GM23338 (cell line): ENCODE measurements around the gene AAR2. TPM values are rescaled to one million over a fixed set of nuclear protein-coding genes. Genes with fewer than 3 reads are reported as not detected.
A peak's percentile ranks its signal among the peaks of the same experiment; 100 is the strongest.

Experiments used
- ATAC-seq: fragments of 200-7000 bp; cut with Tn5 transposase; 3 replicates; pipeline ENCODE4 v1.9.1; 2020
- DNase-seq: peaks from one replicate; pipeline ENCODE4 v3.0.0-alpha.2; 2015; ENCODE audit warnings: low spot score
- H2AFZ ChIP-seq: fragments of 200-600 bp; sonication (generic); 2 replicates; pipeline ENCODE4 v1.8.0; 2016; ENCODE audit warnings: antibody characterized with exemption, mild to moderate bottlenecking, moderate library complexity
- H3F3A ChIP-seq: fragments of 200-600 bp; sonication (generic); replicated peaks from 2 replicates; pipeline ENCODE4 v1.8.0; 2017; ENCODE audit warnings: antibody characterized with exemption, mixed run types, low read depth
- H3K27ac ChIP-seq: fragments of 200-600 bp; sonication (generic); 2 replicates; pipeline ENCODE4 v1.6.1; 2016; ENCODE audit warnings: low read depth
- H3K27me3 ChIP-seq: fragments of 200-600 bp; sonication (generic); 2 replicates; pipeline ENCODE4 v1.8.0; 2016; ENCODE audit warnings: mild to moderate bottlenecking, mixed run types, moderate library complexity; ENCODE audit not compliant: insufficient read depth
- H3K36me3 ChIP-seq: fragments of 200-600 bp; sonication (generic); 2 replicates; pipeline ENCODE4 v1.8.0; 2016; ENCODE audit warnings: mild to moderate bottlenecking; ENCODE audit not compliant: insufficient read depth
- H3K4me1 ChIP-seq: fragments of 200-600 bp; sonication (generic); 2 replicates; pipeline ENCODE4 v1.8.0; 2016; ENCODE audit warnings: mild to moderate bottlenecking, moderate library complexity; ENCODE audit not compliant: insufficient read depth
- H3K4me2 ChIP-seq: fragments of 200-600 bp; sonication (generic); 2 replicates; pipeline ENCODE4 v1.7.1; 2017; ENCODE audit warnings: mixed run types
- H3K4me3 ChIP-seq: fragments of 200-600 bp; sonication (generic); 2 replicates; pipeline ENCODE4 v1.6.1; 2016; ENCODE audit warnings: mixed run types
- H3K79me2 ChIP-seq: fragments of 200-600 bp; sonication (generic); replicated peaks from 2 replicates; pipeline ENCODE4 v1.8.0; 2017; ENCODE audit warnings: mild to moderate bottlenecking; ENCODE audit not compliant: insufficient read depth
- H3K9me2 ChIP-seq: fragments of 200-600 bp; sonication (generic); 2 replicates; pipeline ENCODE4 v1.8.0; 2017; ENCODE audit not compliant: insufficient read depth
- H4K20me1 ChIP-seq: fragments of 200-600 bp; sonication (generic); replicated peaks from 2 replicates; pipeline ENCODE4 v1.8.0; 2017; ENCODE audit warnings: mild to moderate bottlenecking; ENCODE audit not compliant: insufficient read depth
- H3K27ac Mint-ChIP-seq: 2 replicates; pipeline ENCODE4 v1.8.0; 2020; ENCODE audit warnings: inconsistent platforms, mild to moderate bottlenecking, moderate library complexity, mixed read lengths
- H3K27me3 Mint-ChIP-seq: 3 replicates; pipeline ENCODE4 v1.8.0; 2022; ENCODE audit warnings: low read depth, mild to moderate bottlenecking, moderate library complexity, mixed read lengths, inconsistent platforms; ENCODE audit not compliant: insufficient read depth, poor library complexity
- H3K36me3 Mint-ChIP-seq: 3 replicates; pipeline ENCODE4 v1.8.0; 2021; ENCODE audit warnings: low read depth, mild to moderate bottlenecking, inconsistent platforms, moderate library complexity, mixed read lengths
- H3K4me1 Mint-ChIP-seq: 3 replicates; pipeline ENCODE4 v1.8.0; 2020; ENCODE audit warnings: mild to moderate bottlenecking, inconsistent platforms, mixed read lengths
- H3K4me3 Mint-ChIP-seq: 3 replicates; pipeline ENCODE4 v1.8.0; 2021; ENCODE audit warnings: moderate library complexity, mild to moderate bottlenecking, inconsistent platforms, mixed read lengths
- H3K9me3 Mint-ChIP-seq: 3 replicates; pipeline ENCODE4 v1.8.0; 2020; ENCODE audit warnings: moderate library complexity, mild to moderate bottlenecking, inconsistent platforms, mixed read lengths
- CREB1 ChIP-seq: fragments of 250-450 bp; sonication (Bioruptor Pico); IDR thresholded peaks from 2 replicates; pipeline ENCODE4 v1.5.0; 2020; ENCODE audit warnings: low read depth, mild to moderate bottlenecking, moderate library complexity
- CTCF ChIP-seq, 2 experiments: fragments of 200-600 bp in 1 of 2; sonication (generic) in 1 of 2; conservative IDR thresholded peaks; 2 replicates each; pipeline versions ENCODE4 v1.5.1 to v1.6.1; 2016 to 2017; ENCODE audit warnings: antibody characterized with exemption in 2 of 2, low read depth in 2 of 2, mild to moderate bottlenecking in 2 of 2, moderate library complexity in 1 of 2
- ETS1 ChIP-seq: IDR thresholded peaks from 2 replicates; pipeline ENCODE4 v1.6.1; 2016; ENCODE audit warnings: antibody characterized with exemption
- EZH2 ChIP-seq: fragments of 200-600 bp; sonication (generic); IDR thresholded peaks from one replicate; pipeline ENCODE4 v1.8.0; 2017; ENCODE audit warnings: antibody characterized with exemption, mild to moderate bottlenecking, low read depth; ENCODE audit not compliant: unreplicated experiment
- EZH2phosphoT487 ChIP-seq: fragments of 200-600 bp; sonication (generic); IDR thresholded peaks from one replicate; pipeline ENCODE4 v1.8.1; 2018; ENCODE audit warnings: antibody characterized with exemption; ENCODE audit not compliant: unreplicated experiment
- JUNB ChIP-seq: IDR thresholded peaks from one replicate; pipeline ENCODE4 v1.6.1; 2016; ENCODE audit warnings: antibody characterized with exemption; ENCODE audit not compliant: unreplicated experiment
- NANOG ChIP-seq: IDR thresholded peaks from 2 replicates; pipeline ENCODE4 v1.6.1; 2016; ENCODE audit warnings: antibody characterized with exemption, borderline replicate concordance
- POLR2AphosphoS5 ChIP-seq: IDR thresholded peaks from 2 replicates; pipeline ENCODE4 v1.6.1; 2016; ENCODE audit warnings: antibody characterized with exemption, low read depth
- REST ChIP-seq: IDR thresholded peaks from one replicate; pipeline ENCODE4 v1.6.1; 2018; ENCODE audit warnings: antibody characterized with exemption; ENCODE audit not compliant: unreplicated experiment
- STAT1 ChIP-seq: IDR thresholded peaks from one replicate; pipeline ENCODE4 v1.6.1; 2016; ENCODE audit warnings: antibody characterized with exemption; ENCODE audit not compliant: unreplicated experiment
- ZNF114 ChIP-seq: fragments of 250-450 bp; sonication (Bioruptor Pico); IDR thresholded peaks from 2 replicates; pipeline ENCODE4 v1.5.0; 2020; ENCODE audit warnings: mild to moderate bottlenecking, moderate library complexity
- ZNF331 ChIP-seq: fragments of 250-450 bp; sonication (Bioruptor Pico); IDR thresholded peaks from 2 replicates; pipeline ENCODE4 v1.5.0; 2020; ENCODE audit warnings: low read depth, mild to moderate bottlenecking, moderate library complexity
- ZNF462 ChIP-seq: fragments of 250-450 bp; sonication (Bioruptor Pico); IDR thresholded peaks from 2 replicates; pipeline ENCODE4 v1.5.0; 2020; ENCODE audit warnings: mild to moderate bottlenecking, moderate library complexity
- polyA plus RNA-seq: library from polyadenylated mRNA; unstranded; fragments of >200 nt; fragmentation: Nextera tagmentation; extraction: Ambion mirVana; gene quantifications from 2 replicates; pipeline ENCODE4 v1.2.1, GENCODE V29; 2016
- total RNA-seq: library from RNA; depleted of rRNA; stranded (reverse); fragments of >200 nt; shearing (Covaris generic); gene quantifications from 2 replicates; pipeline ENCODE4 v1.2.3, GENCODE V29; 2014

The AAR2 gene
- total and polyA plus RNA-seq, 2 experiments from 2014 or later, result 15.8 to 32.6 TPM

- no peak overlapping the region for H3K27ac ChIP-seq
- H3K9me3 Mint-ChIP-seq, result no peaks in the 10 kb centered on the region
Measured at GRCh38 chr20:36253036-36253435, 16.8 kb downstream of the AAR2 start.

More at GRCh38 chr20:36253036-36253435, 16.8 kb downstream of the AAR2 start:
- 0 out of 2 replicates have a peak, but pooled peaks cover 10% of the 10 kb centered on the region for H3K79me2 ChIP-seq
- peaks cover 7% of the 10 kb centered on the region for H3K4me1 Mint-ChIP-seq
- peaks cover 5% of the 10 kb centered on the region for H3K36me3 ChIP-seq
- no peak overlapping the region for H3K4me3 ChIP-seq
- H3K27me3 Mint-ChIP-seq, result peaks cover 5% of the 10 kb centered on the region
- DNase-seq (no peak), ATAC-seq (no peak)
- no peak overlapping the region for H3K4me2 ChIP-seq
- H3K36me3 Mint-ChIP-seq, result peaks cover 19% of the 10 kb centered on the region
- no peak overlapping the region for H3K4me3 Mint-ChIP-seq
- peaks cover 18% of the 10 kb centered on the region for H4K20me1 ChIP-seq
- no peaks in the 10 kb centered on the region for H3K4me1 ChIP-seq
- no peaks in the 10 kb centered on the region for H3K9me2 ChIP-seq
- no peak overlapping the region for H2AFZ ChIP-seq
- H3F3A ChIP-seq, result no peaks in the 10 kb centered on the region
- no peaks in the 10 kb centered on the region for H3K27me3 ChIP-seq
- H3K27ac Mint-ChIP-seq, result peak overlapping the region; percentile 9; the same call in 1 of the 2 replicates
- no peak for TF ChIP-seq ETS1
- TF ChIP-seq ZNF331 (CRISPR knock-in tag), result no peak
- TF ChIP-seq JUNB, result no peak
- TF ChIP-seq REST, result no peak
- TF ChIP-seq POLR2AphosphoS5, result no peak
- no peak for TF ChIP-seq CTCF (conservative IDR thresholded peaks at IDR 0.05; ENCODE audit: low read depth in 2 of 2)
- no peak for TF ChIP-seq STAT1
- no peak for TF ChIP-seq EZH2
- no peak for TF ChIP-seq NANOG
- TF ChIP-seq CREB1 (CRISPR knock-in tag), result no peak
- TF ChIP-seq ZNF114 (CRISPR knock-in tag), result no peak
- TF ChIP-seq ZNF462 (CRISPR knock-in tag), result no peak
- no peak for TF ChIP-seq EZH2phosphoT487
